ENCODE data around the gene PTGES2. TPM values are rescaled to one million over a fixed set of nuclear protein-coding genes. Genes with fewer than 3 reads are reported as not detected.

The PTGES2 gene
- total and polyA plus RNA-seq, 9 of the 15 experiments (the other 6 are each of a cell fraction or from before 2014, with no cell fraction given) = 2.4 to 196 (median 90.1) TPM

- Histone ChIP-seq H3K79me2 (ENCODE audit: control insufficient read depth, insufficient read depth, low read length) (no peaks in the 10 kb centered on the region), H3K27ac (ENCODE audit: extremely low read depth, low read depth, low read length) (peak within 1 kb of the TSS; percentile 9; the same call in 1 of the 3 replicates), H3K9me1 (ENCODE audit: control insufficient read depth, insufficient read depth, low read length) (peaks cover 8% of the 10 kb centered on the region), H3K9ac (ENCODE audit: insufficient read depth in 1 of 2, low read depth in 2 of 2, low read length in 2 of 2) (peak within 1 kb of the TSS; percentile 10 to 82), H3K36me3 (ENCODE audit: control insufficient read depth, insufficient read depth, low read length) (no peaks in the 10 kb centered on the region), H3K4me3 (no peak within 1 kb of the TSS), H3K4me1 (replicated peaks in 1 of 2; ENCODE audit: control insufficient read depth in 2 of 2, insufficient read depth in 2 of 2, low read length in 2 of 2) (peaks cover 19 to 78% of the 10 kb centered on the region in 2 experiments), H3K9me3 (replicated peaks; ENCODE audit: control insufficient read depth, insufficient read depth, low read depth, low read length) (no peaks in the 10 kb centered on the region), H2AFZ (ENCODE audit: low read depth, low read length) (peak within 1 kb of the TSS; percentile 94), H4K20me1 (replicated peaks; ENCODE audit: control insufficient read depth, insufficient read depth, low read length) (no peaks in the 10 kb centered on the region), H3K4me2 (ENCODE audit: insufficient read depth, low read length) (peak within 1 kb of the TSS; percentile 61), H3K27me3 (ENCODE audit: control insufficient read depth in 2 of 2, insufficient read depth in 2 of 2, low read length in 2 of 2) (no peaks in the 10 kb centered on the region)
- ChIA-PET POLR2A (interaction anchor here (1.1 to 3.6 kb wide), 3 partner anchors 11 to 12 kb away, joined by 3 to 37 read pairs (median 4); partner anchors contain the start of gene BBLN), CTCF (ENCODE audit: low intra/inter-chr PET ratio) (no interaction called here)
- FAIRE-seq = no peak
- 77% methylated on average over 9 of the region's 9 CpGs for WGBS (ENCODE audit: insufficient coverage, low coverage, missing lambda C conversion rate)
- BruUV-seq (replicated peaks) = no TSS peak
- intact Hi-C loops (cut with micrococcal nuclease) (no loop called here), in situ Hi-C loops (cut with MboI) (no loop called here)
- peak in 3 of 4 experiments; percentile 16 to 22 (median 20) for DNase-seq (ENCODE audit: extremely low read depth in 1 of 4, low spot score in 3 of 4)
- no peak for ATAC-seq
- TF ChIP-seq ESRRB (CRISPR knock-in tag; IDR thresholded peaks at IDR 0.05; ENCODE audit: borderline replicate concordance) = no peak
- TF ChIP-seq MYC (IDR thresholded peaks at IDR 0.05; ENCODE audit: low read depth, low read length) = no peak
- TF ChIP-seq MYC (CRISPR knock-in tag; IDR thresholded peaks at IDR 0.05; ENCODE audit: borderline replicate concordance, low read depth) = peak; percentile 17; the same call in 1 of the 2 replicates
- TF ChIP-seq POLR2B (IDR thresholded peaks at IDR 0.05; ENCODE audit: low read depth, partially characterized antibody) = no peak
- TF ChIP-seq NR4A1 (CRISPR knock-in tag; IDR thresholded peaks at IDR 0.05) = 0 out of 2 replicates have a peak, but pooled peaks have one; percentile 55
- no peak for TF ChIP-seq NR4A1 (tag; IDR thresholded peaks at IDR 0.05)
- TF ChIP-seq ZBTB43 (CRISPR knock-in tag; IDR thresholded peaks at IDR 0.05) = no peak
- no peak for TF ChIP-seq ARID4B (CRISPR knock-in tag; IDR thresholded peaks at IDR 0.05)
- TF ChIP-seq TCF15 (CRISPR knock-in tag; IDR thresholded peaks at IDR 0.05) = 0 out of 2 replicates have a peak, but pooled peaks have one; percentile 42
- TF ChIP-seq MAFG (tag; conservative IDR thresholded peaks at IDR 0.05) = no peak
- TF ChIP-seq C11orf30 (IDR thresholded peaks at IDR 0.05; ENCODE audit: low read depth) = no peak
- no peak for TF ChIP-seq ZNF699 (CRISPR knock-in tag; IDR thresholded peaks at IDR 0.05; ENCODE audit: insufficient replicate concordance)
- no peak for TF ChIP-seq USF2 (CRISPR knock-in tag; IDR thresholded peaks at IDR 0.05)
- no peak for TF ChIP-seq TBP (optimal IDR thresholded peaks at IDR 0.05; ENCODE audit: low read depth, low read length)
- no peak for TF ChIP-seq ZNF644 (tag; IDR thresholded peaks at IDR 0.05; ENCODE audit: low read depth)
These were observed 21.6 kb upstream of the PTGES2 start, which contains the start of gene LCN2 for GRCh38 chr9:128149001-128149701. Gene LCN2 (plus strand): TSS chr9:128149453. CDS start chr9:128149526, 73 bp downstream.
